GM18868 (cell line): Measurements from ENCODE around the gene PEF1.

Experiments used
- ATAC-seq: cut with Tn5 transposase; IDR thresholded peaks from one replicate; pipeline ENCODE4 v1.9.1; 2021; ENCODE audit warnings: mild to moderate bottlenecking, moderate library complexity; ENCODE audit not compliant: unreplicated experiment

Gene PEF1

DNA sequence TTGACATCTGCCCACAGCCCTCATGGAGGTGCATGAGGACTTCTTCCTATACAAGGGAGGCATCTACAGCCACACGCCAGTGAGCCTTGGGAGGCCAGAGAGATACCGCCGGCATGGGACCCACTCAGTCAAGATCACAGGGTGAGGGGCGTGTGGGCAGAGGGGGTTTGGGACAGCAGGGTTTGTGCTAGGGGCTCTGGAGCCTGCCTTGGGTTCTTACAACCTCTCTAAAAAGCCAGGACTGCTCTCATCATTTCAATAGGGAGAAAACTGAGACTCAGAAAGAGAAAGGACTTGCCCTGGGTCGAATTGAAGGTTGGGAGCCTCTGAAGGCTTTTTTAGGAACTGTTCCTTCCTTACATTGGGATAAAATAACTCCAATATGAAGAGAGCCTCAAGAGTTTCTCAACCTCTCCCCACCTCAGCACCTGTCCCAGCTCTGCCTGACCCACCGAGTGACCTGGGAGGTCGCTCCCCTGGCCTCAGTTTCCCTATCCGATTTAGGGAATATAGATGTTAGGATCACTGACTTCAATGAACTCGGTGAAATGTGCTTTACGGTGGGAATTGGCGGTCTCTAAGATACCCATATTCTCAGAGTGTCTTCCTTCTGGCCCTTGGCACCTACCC, 58.8 kb downstream of the PEF1 start:
- ATAC-seq: no peak

DNA sequence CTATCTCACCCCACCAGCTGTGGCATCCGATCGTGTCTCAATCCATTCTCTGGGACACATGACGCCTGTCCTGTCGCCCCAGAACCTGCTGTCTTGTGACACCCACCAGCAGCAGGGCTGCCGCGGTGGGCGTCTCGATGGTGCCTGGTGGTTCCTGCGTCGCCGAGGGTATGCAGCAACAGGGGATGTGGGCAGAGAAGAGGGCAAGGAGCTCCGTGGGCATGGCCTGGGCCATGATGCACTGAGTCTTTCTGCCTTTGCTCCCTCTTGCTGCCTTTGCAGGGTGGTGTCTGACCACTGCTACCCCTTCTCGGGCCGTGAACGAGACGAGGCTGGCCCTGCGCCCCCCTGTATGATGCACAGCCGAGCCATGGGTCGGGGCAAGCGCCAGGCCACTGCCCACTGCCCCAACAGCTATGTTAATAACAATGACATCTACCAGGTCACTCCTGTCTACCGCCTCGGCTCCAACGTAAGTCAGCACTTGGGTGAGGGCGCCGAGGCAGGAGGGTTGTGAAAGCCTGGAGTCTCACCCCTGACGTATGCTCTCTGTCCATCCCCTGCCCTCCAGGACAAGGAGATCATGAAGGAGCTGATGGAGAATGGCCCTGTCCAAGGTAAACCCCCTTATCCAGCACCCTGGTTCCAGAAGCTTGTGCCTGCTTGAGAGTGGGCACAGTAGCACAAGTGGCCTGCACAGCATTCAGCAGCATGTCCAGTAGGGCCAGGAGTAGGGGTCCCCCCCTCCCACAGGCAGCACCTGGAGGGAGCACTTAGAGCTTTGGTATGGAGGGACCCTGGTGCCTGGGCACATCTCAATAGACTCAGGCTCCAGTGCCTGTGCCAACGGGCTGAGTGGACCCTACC, 59.6 kb downstream of the PEF1 start:
- ATAC-seq: no peak

DNA sequence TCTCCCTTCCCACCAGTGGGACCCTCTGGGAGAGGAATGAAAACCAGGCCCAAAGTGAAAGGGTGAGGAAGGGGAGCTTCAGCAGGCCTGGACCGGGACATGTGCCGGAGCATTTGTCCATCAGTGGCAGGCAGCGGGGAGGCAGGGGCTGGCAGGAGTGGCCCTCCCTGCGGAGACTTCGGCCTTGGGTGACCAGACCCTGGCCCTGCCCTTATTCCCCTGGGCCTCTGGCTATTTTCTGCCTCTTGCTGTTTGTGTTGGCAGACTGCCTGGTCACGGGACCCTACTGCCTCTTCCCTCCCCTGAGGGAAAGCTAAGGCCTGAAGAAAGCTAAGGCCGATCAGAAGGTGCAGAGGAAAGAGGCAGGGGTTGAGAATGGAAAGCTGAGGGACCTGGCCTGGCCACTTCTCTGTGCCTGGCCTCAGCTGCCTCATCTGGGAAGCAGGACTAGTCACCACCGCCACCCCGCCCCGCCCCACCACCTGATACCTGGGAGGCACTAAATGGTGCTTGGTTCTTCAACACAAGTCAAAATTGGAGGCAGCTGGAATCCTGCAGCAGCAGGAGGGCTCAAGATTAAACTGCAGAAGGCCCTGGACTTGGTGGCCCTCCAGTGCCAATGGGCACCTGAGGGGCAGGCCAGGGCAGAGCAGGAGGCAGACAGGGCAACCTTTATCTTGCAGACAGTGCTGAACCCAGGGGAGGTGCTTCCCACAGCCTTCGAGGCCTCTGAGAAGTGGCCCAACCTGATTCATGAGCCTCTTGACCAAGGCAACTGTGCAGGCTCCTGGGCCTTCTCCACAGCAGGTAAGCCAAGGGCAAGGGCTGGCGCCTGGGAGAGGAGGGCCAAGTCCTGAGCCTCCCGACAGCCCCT, 60.4 kb downstream of the PEF1 start:
- no peak for ATAC-seq

DNA sequence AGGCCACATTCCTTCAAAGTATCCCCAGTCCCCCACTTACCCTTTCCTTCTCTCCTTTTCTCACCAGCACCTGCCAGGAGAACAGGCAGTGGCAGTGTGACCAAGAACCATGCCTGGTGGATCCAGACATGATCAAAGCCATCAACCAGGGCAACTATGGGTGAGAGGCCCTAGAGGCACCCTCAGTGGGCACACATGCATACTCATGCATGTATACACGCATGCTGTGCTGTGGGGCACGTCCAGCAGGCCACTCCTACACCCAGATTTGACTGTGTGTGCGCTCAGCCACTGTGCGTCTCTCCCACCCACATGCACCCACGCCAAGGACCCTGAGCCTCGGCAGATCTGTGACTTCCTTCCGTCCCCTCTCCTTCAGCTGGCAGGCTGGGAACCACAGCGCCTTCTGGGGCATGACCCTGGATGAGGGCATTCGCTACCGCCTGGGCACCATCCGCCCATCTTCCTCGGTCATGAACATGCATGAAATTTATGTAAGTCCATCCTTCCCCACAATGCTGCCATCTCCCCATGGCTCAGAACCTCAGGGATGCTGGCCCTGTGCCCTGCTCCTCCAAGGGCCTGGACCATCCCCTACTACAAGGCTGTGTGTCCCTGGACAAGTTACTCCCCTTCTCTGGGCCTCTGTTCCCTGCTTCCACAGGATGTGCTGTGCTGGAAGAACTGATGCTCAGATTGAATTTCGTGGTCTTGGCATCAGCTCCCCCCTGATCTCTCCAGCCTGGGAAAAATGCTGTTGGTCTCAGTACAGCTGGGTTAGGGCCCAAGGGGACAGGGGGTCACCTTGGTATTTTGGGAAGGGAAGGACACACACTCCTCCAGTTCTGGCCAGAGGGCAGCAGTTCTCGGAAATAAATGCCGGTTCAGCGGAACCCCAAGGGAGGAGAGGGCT, 61.3 kb downstream of the PEF1 start:
- no peak for ATAC-seq

DNA sequence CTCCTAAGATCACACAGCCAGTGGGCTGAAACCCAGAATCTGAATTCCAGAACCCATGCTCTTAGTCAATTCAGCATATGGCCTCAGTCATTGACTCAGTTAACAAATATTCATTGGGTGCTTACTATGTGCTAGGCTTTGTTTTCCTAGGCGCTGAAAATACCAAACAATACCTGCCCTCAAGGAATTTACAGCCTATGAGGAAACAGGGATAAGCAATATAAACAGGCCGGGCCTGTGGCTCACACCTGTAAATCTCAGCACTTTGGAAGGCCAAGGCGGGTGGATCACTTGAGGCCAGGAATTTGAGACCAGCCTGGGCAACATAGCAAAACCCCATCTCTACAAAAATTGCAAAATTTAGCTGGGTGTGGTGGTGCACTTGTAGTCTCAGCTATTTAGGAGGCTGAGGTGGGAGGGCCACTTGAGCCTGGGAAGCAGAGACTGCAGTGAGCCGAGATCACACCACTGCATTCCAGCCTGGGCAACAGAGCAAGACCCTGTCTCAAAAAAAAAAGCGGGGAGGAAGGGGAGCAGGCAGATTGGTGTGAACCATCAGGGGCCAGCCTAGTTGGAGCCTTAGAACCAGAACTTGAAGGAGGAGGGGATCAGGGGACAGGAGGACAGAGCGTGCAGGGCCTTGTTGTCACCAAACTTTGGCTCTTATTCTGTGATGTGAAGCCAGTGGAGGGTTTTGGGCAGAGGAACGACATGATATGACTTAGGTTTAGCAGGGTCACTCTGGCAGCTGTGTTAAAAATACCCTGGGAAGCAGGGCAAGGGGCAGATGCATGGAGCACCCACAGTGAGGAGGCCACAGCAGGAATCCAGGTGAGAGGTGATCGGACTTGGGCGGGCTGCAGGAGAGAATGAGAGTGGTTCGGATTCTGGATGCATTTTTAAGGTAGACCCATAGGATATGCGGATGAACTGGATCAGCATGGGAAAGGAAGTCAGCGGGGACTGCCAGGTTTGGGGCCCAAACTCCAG, 62.6 kb downstream of the PEF1 start:
- no peak for ATAC-seq

DNA sequence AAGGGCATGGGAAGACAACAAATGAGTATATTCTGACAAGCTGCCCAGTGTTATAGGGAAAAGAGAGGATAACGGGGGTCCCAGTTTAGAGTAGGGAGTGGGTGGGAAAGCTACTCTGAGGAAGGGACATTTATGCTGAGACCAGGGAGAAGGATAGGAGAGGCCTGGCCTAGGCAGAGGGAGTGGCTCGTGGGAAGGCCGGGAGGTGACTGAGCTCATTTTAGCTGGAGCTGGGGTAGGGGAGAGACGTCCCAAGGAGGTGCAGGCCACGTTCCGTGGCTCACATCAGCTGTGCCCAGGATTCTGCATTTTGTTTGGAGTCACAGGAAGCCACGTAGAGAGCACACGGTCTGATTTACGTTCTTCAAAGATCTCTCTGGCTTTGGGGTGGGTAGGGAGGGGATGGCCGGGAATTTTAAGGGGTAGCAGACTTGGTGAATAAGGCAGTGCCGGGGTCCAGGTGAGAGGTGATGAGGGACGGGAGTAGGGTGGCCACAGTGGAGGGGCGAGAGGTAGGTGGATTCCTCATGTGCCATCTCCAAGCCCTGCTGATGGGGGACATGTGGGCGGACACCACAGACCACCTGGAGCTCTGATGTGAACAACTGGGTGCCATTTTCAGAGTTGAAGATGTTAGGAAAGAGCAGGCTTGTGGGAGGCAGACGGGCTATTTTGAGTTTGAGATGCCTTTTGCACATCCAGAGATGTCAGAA, 63.6 kb downstream of the PEF1 start:
- ATAC-seq: no peak

DNA sequence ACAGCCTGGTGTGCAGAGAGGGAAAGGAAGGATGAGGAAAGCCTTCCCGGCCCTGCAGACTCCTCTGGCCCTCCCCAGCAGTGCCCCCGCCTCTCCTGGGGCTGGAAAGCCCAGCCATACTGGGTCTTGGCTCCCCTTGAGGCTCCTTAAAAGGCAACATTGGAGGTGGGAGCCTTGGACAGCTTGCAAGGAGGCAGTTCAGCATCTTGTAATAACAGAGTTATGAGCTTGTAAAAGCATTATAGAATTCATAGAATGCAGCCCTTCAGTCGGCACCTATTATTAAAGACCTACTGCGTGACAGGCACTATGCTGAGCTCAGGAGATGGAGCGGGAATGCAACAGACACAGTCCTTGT, 64.2 kb downstream of the PEF1 start:
- no peak for ATAC-seq
